NCI-H2029 (cell line): Measurements from ENCODE around the gene CDCA7.
A peak's percentile ranks its signal among the peaks of the same experiment; 100 is the strongest.
"Not testable (repeated sequence)": the region's sequence is repeated elsewhere in the genome, so short reads cannot be mapped to it uniquely, and the experiment has no call there.

Source experiments
- DNase-seq: peaks from one replicate; lab custom pipeline; 2025; lab: John Stamatoyannopoulos, UW

CDCA7 gene

DNA sequence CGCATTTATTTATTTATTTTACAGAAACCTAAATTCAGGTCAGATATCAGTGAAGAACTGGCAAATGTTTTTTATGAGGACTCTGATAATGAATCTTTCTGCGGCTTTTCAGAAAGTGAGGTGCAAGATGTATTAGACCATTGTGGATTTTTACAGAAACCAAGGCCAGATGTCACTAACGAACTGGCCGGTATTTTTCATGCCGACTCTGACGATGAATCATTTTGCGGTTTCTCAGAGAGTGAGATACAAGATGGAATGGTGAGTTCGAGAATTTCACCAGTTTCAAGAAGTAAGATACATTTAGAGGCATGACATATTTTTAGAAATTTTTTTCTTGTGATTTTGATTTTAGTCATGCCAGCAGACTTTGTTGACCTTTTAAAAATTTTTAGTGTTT is 4.6 kb downstream of the CDCA7 start:
- no peak for DNase-seq

GRCh38 chr2:173370198-173370597 is 15.5 kb downstream of the CDCA7 start:
- no peak for DNase-seq

GRCh38 chr2:173371023-173371422 is 16.4 kb downstream of the CDCA7 start:
- no peak for DNase-seq

DNA sequence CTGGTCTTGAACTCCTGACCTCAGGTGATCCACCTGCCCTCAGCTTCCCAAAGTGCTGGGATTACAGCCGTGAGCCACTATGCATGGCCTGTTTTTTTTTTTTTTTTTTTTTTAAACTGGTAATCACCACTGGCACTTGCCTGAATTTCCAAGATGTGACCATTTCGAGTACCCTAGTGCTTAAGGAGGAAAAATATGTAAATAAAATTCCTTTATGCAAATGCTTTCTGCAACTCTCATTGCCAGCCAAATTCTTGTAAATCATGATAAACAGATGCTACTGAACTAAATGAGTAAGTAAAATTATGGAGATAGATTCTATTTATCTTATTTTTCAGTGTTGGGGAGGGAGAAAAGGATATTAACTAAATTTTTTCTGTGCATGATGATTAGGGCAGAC is 18.6 kb downstream of the CDCA7 start:
- DNase-seq: no peak

- no peak for DNase-seq
Observed at GRCh38 chr2:173374634-173375033, 20.0 kb downstream of the CDCA7 start.

- DNase-seq: not testable (repeated sequence)
Observed at GRCh38 chr2:173385534-173385933, 30.9 kb downstream of the CDCA7 start.

DNA sequence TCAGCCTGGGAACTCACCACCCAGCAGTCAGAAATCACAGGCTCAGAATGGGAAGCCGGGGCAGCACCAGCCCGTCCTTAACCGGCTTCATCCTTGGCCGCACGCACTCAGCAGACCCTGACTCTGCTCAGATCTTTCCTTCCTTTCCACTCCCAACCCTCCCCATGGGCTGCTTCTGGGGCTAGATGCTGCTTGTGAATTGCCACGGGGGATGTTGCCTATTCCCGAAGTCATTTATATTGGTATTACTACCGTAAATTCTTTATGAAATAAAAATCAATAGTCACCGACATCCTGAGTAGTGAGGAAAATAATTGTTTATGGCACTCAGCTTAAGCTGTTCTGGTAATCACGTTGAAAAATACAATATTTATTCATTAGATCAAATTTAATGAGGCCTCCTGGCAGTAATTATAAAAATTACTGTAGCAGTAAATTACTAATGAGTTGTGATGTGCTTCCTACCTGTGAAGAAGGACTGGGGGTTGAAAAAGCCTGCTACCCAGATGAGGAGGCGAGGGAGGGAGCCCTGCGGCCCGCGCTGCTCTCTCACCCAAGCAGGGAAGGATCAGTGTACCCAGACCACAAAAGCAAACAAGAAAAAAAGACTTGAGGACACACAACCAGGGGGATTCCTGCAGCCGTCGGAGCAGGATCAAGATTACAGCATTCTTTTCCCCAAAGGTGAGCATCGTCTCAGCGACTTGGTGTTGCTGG is 31.5 kb downstream of the CDCA7 start:
- DNase-seq: no peak

DNA sequence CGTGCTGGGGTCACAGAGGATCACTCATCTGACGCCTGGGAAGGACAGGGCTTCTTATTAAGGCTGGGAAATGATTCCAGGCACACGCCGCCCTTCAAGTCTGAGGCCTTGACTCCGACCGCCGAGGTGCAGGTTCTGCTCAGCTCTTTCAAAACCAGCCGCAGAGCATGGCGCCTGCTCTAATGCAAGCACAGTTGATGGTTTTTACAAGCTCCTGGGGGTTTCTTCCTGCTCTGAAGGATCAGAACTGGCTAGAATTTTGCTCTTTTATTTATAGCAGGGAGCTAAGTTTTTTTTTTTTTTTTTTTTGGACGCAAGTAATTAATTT is 32.0 kb downstream of the CDCA7 start:
- DNase-seq: no peak

DNA sequence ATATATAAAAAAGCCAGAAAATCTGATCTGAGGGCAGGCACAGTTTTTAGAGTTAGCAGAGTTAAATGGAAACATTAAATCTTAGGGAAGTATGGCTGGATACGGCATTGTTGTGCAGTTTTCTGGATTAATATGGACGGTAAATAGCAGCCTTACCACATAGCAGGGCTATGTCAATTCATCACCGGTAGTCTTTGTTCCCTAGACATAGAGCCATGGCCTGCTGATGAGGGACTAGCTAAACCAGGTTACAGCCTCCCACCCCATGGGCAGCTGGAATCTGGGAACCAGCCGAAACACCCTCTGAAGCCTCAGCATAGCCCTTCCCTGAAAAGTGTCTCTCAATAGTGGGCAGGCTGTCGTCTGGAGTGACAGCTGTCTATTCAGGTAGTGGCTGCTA is 32.4 kb downstream of the CDCA7 start:
- no peak for DNase-seq

GRCh38 chr2:173387660-173388059 is 33.0 kb downstream of the CDCA7 start:
- DNase-seq: no peak

DNA sequence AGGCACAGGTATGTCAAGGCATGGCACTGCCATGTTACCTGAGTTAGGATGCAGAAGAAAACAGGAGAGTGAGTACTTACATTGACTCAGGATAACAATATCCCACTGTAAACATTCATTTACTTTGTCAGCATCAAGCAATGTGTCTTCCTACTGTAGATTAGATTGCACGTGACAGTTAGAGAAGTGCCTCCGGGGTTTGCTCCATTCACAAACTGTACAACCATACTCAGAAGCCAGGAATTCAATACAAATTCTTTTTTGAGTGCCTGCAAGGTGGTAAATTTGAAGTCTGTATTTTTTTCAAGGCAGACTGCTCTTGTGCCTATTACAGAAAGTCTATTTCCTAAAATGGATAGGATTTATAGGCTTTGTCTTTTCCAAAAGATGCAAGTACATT is 34.1 kb downstream of the CDCA7 start:
- DNase-seq: no peak

- no peak for DNase-seq
Observed at GRCh38 chr2:173390036-173390435, 35.4 kb downstream of the CDCA7 start.

GRCh38 chr2:173392731-173393130 is 38.1 kb downstream of the CDCA7 start:
- no peak for DNase-seq

DNA sequence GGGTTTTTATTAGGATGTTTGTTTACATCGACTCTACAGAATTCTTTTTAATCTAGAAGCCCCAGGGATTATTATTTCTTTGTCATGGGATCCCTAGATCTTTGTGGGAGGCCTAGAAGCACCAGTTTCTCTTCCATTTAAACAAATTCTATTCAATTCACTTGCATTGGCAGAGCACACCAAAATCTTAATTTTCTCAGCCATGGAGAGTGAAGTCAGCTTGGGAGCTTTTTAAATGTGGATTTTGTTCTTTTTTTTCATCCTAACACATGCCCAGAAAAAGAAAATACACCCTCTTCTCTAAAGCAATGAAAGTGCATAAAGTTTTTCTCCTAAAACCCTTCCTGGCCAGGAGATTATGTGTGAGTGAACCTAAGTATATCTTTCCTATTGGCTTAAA is 38.5 kb downstream of the CDCA7 start:
- no peak for DNase-seq

DNA sequence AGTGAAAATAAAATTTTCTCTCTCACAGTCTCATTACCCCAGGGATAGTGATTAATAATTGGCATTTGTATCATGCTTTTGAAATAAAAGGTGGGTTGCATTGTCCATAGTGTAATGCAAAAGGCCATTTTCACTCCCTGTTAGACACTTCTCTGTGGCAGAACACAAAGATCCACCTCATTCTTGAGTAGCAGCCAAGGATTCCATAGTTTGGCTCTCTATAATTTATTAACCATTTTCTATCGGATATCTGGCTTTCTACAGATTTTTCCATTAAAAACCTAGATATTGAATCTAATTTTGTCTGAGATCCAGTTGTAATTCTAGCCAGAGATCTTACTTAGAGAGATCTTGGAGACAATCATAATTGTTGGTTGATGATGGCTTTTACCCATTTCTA is 39.0 kb downstream of the CDCA7 start:
- no peak for DNase-seq

GRCh38 chr2:173394091-173394974 is 39.7 kb downstream of the CDCA7 start:
- no peak for DNase-seq

DNA sequence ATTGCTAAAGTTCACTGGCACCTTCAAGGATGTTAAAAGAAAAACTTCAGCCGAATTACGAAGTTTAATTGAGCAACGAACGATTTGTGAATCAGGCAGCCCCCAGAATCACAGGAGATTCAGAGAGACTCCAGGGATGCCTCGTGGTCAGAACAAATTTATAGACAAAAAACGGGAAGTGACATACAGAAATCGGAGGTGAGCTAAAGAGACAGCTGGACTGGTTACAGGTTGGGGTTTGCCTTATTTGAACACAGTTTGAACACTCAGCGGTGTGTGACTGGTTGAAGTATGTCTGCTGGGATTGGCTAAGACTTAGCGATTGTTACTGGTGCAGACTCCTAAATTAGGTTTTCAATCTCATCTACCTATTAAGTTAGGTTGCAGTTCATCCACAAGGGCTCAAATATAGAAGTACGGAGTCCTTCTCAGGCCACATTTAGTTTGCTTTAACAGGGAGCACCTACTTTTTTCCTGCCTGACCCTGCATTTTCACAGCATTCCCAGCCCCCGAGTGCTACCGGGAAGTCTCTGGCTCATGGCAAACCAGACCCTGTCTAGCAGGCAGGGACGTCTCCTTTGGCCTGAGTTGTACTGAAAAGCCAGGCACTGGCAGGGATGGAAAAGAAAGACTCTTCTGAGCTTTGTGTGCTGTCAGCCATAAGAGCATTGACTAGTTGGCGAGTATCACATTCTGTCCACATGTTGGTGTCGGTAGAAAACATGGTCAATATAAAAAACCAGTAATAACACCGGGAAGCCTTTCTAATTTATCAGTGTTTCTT is 41.1 kb downstream of the CDCA7 start:
- DNase-seq: no peak

- no peak for DNase-seq
Observed at GRCh38 chr2:173397539-173397938, 42.9 kb downstream of the CDCA7 start.

- DNase-seq: no peak
Observed at GRCh38 chr2:173399229-173399628, 44.6 kb downstream of the CDCA7 start.

DNA sequence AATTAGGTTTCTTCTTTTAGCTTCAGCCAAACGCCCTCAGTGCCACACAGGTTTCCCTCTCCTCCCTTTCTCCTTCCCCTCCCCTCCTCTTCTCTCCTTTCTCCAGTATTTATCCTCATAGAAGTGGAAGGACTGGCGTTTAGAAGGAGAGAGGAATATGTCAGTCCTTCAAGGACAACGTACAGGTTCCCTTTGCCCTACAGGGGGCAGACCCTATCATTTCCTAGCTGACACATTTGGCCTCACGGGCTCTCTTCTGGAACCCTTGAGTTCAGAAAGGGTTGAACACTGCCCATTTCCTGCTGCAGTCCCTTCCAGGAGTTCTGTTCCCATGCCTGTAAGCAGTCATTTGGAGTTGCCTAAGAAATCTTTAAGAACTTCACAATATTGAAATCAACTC is 46.1 kb downstream of the CDCA7 start:
- DNase-seq: no peak

DNA sequence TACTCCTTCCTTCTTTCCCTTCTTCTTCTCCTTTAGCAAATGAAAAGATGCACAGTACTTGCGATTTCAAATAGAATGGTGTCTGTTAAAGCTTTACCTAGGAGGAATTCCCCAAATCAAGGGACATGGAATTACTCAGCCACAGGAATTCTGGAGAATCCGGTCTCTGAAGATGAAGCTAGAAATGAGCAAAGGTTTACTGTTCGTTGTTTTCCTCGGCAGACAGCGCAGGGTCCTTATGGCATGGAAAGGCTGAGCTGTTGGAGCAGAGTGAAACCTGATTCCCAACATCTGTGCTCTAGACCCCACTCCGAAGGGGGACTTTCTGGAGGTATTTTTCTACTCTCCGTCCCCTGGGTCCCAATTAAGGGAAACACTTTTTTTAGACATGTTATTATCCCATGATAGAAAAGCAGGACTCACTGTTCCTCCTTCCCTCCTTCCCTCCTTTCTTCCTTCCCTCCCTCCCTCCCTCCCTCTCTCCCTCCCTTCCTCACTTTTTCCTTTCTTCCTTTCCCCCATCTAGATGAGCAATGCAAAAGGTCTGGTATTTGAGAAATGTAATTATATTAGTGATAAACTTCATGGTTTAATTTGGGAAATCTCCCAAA is 47.1 kb downstream of the CDCA7 start:
- DNase-seq: no peak

- DNase-seq: peak; percentile 69
Observed at GRCh38 chr2:173402405-173402974, 47.8 kb downstream of the CDCA7 start.
